ENCODE data around the gene PPP2R5C.
"Not testable (repeated sequence)": the region's sequence is repeated elsewhere in the genome, so short reads cannot be mapped to it uniquely, and the experiment has no call there.

Gene PPP2R5C

DNA sequence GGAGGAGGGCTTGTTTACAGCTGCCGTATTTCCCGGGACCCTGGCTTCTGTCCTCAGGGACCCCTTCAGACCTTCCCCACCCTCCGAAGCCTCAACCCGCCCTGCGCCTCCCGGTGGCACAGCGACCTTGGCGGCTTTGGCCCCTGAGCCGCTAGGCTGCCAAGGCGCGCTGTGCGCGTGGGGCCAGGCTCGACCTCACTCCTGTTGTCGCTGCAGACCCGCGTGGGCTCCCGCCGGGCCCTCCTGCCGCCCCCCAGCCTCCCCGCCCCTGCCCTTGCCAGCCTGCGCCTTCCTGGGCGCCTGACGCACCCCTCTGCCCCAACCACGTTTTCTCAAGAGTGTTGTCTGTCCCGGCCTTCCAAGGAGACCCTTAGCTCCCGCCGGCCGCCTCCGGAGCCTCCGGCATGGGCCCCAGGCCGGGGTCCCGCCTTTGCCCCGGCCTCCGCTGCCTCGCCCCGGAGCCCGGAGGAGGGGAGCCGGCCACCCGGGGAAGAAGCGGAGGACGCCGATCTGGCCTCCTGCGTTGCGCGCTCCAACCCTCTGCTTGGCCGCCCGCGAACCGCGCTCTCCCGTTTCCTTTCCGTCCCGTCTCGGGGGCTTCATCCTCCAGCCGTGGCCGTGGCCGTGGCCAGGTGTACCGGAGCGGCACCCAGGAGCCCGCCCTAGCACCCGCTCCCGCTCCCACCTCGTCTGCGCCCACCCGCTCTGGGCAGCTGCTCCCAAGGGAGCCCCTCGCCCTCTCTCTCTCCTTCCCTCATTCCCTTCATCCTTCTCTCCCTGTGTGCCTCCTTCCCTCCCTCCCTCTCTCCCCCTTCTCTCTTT lies 19.9 kb downstream of the PPP2R5C start:
- DNase-seq (ENCODE audit: low spot score): no peak

DNA sequence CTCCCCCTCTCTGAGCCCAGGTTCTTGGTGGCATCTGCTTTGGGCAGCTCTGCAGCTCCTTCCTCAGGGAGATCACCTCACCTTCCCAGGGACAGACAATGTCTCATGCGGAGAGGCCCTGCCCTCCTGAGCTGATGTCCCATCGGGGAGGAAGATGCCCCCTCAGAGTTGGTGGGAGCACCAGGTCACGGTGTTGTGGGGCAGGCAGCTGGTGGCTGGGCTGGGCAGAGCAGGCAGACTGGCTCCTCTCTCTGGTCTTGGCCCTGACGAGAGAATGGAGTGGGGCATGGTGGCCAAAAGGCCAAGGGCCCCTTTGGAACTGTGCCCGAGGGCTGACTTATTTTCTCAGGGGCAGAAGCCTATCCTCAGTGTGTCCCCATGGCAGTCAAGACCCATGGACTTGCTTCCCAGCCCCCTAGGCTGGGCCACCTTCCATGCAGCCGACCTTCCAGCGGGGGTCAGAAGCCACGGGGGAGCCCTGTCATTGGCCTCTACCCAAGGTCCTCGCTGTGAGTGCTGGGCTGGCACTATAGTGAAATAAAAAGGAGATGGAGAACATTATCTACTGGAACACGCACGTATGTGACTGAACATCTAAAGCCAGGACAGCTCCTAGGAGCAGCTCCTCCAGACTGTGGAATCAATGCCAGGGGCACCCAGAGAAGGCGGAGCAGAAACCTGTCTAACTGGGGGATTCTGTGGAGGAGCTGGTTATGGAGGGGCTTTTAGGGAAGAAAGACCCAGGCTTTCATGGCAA lies 21.9 kb downstream of the PPP2R5C start:
- no peak for DNase-seq (ENCODE audit: low spot score)

DNA sequence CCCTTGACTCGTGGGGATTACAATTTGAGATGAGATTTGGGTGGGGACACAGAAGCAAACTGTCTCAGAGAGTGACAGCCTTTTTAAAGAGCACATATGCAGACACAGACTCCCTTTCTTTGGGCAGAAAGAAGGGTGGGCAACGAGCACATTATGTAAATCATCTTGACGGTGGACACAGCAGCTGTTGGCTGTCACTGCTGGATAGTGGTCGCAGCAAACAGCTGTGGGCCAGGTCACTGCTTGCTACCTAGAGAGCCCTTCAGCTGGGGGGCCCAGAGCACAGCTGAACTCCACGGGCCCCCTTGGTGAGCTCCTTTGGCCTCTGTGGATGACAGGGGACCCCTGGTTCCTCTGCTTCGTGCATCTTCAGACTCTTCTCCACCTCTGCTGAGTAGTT lies 23.1 kb downstream of the PPP2R5C start:
- no peak for DNase-seq (ENCODE audit: low spot score)

DNA sequence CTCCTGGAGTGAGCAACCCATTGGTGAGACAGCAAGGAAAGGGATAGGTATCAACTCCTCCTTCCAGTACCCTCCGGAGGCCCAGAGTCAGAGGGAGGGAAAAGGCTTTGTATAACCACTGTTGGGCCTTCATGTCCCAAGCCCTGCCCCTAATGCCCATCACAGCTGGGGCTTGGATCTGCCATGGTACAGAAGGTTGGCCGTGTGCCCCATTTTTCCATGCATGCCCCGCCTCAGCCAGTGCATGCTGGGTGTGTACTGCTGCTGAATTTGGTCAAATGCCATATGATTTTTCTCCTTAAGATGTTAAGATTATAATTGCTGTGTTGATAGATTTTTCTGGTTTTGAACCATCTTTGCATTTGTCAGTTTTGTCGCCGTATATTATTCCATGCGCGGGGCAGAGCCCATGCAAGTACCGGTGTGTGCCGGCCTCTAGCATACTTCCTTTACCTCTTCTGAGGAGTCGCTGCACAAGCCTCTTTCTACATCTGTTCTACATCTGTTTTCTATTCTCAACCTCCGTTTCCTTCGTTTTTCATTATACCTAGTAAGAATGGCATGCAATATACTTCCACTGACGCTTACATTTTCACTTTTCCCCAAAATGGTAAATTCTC lies 26.6 kb downstream of the PPP2R5C start:
- DNase-seq (ENCODE audit: low spot score): no peak

DNA sequence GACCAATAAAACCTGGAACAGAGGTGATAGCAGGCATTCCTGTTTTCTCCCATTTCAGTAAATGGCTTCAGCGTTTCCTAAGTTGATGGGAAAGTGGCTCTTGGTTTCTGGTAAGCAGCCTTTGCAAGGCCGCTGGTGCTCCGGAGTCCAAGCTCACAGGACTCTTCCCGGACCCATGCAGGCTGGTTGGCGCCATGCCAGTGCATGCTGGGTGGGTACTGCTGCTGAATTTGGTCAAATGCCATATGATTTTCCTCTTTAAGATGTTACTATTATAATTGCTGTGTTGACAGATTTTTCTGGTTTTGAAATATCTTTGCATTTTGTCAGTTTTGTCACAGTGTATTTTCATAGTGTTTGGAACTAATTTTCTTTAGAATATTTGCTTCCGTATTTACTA lies 27.7 kb downstream of the PPP2R5C start:
- no peak for DNase-seq (ENCODE audit: low spot score)

DNA sequence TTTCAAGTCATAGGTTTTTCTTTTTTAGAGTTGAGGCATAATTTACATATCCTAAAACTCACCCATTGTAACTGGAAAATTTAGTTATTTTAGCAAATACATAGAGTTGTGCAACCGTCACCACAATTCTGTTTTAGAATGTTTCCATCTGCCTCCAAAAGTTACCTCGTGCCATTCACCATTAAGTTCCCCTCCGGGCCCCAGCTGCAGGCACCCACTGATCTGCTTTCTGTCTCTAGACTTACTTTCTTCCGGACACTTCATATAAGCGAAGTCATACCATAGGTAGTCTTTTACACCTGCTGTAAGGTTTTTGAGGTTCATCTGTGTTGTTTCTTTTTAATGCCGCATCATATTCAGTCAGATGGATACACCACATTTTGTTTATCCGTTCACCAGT lies 28.7 kb downstream of the PPP2R5C start:
- no peak for DNase-seq (ENCODE audit: low spot score)

DNA sequence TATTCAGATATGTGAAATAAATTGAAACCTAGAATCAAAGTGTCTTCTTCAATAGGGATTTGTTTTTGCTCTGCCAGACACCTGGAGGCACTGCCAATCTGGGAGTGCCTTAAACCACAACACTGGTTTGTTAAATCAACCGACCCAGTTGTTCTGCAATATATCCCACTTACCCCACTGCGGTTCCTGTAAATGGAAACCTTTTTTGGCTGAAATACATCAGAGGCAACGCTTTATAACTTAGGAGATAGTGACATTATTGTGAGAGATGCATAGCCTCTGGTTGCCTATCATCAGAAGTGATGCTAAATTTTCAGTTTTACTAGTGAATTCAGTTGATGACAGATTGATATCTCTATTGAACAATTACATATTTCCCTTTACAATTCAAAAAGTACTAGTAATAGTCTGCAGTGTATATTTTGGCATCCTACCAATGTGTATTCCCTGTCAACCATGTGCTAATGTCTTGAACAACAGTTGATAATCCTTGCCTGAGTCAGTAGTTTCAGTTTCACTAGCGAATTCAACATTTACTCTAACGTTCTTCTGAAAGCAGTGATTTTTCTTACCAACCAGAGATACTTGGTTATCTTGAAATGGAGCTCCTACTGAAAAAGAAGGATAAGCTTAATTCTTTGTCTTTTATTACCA lies 30.5 kb downstream of the PPP2R5C start:
- DNase-seq (ENCODE audit: low spot score): no peak

DNA sequence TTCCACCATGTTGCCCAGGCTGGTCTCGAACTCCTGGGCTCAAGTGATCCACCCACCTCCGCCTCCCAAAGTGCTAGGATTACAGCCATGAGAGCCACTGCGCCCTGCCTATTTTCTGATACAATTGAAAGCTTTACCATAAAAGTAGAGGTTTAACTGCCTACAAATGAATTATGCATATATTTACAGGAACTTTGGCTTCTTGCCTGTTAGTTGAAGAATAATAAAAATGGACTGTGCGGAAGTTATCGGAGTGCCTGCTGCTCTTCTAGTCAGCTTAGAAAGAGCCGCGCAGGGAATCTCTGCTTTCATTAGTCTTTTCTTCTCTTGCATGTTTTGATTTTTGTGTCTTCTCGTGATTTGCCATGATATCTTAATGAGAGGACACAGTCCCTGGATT lies 34.5 kb downstream of the PPP2R5C start:
- no peak for DNase-seq (ENCODE audit: low spot score)

DNA sequence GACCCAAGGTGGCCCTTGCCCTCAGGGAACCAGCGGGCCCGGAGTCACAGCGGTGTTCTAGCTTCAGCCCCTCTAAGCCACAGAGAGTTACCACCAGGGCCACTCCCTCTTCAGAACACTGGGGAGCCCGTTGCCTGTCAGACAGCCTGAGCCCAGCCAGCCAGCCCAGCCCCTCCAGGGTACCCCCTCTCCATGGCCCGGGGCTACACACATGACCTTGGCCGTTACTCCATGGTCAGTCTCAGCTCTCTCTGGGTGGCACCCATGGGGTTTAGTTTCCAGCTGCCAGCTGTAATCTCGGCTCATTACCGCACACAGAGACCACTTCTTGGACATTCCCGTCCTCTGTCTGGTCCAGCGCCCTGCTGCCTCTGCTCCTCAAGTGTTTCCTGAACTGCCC lies 35.0 kb downstream of the PPP2R5C start:
- no peak for DNase-seq (ENCODE audit: low spot score)

DNA sequence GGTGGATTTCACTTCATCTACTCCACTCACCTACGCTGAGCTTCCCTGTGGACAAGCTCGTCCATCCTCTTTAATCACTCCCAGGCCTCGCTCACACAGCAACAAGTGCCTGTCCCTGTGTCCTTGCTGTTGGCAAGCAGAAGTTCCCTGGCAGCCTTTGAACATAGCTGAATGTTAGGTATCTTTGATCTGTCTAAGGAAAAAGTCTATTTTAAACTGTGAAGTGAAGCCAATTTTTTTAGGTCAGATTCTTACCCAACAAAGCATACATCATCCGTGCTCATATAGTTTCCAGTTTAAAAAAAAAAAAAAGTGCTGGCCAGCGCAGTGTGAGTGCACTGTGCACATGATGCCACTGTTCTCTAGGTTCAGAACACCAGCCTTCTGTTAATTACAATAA lies 36.3 kb downstream of the PPP2R5C start:
- DNase-seq (ENCODE audit: low spot score): no peak

DNA sequence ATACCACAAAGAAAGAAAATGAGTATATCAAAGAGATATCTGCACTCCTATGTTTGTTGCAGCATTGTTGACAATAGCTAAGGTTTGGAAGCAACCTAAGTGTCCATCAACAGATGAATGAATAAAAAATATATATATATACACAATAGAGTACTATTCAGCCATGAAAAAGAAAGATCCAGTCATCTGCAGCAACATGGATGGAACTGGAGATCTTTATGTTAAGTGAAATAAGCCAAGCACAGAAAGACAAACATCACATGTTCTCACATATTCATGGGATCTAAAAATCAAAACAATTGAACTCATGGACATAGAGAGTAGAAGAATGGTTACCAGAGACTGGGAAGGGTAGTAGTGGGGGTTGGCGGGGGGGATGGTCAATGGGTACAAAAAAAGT lies 42.9 kb downstream of the PPP2R5C start:
- not testable (repeated sequence) for DNase-seq (ENCODE audit: low spot score)

DNA sequence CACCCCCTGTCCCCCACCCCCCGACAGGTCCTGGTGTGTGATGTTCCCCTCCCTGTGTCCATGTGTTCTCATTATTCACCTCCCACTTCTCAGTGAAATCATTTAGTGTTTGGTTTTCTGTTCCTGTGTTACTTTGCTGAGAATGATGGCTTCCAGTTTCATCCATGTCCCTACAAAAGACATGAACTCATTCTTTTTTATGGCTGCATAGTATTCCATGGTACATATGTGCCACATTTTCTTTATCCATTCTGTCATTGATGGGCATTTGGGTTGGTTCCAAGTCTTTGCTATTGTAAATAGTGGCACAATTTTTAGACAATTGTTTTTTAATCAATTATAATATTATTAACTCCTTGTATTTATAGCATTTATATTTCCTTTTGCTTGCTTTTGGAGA lies 44.7 kb downstream of the PPP2R5C start:
- DNase-seq (ENCODE audit: low spot score): not testable (repeated sequence)

DNA sequence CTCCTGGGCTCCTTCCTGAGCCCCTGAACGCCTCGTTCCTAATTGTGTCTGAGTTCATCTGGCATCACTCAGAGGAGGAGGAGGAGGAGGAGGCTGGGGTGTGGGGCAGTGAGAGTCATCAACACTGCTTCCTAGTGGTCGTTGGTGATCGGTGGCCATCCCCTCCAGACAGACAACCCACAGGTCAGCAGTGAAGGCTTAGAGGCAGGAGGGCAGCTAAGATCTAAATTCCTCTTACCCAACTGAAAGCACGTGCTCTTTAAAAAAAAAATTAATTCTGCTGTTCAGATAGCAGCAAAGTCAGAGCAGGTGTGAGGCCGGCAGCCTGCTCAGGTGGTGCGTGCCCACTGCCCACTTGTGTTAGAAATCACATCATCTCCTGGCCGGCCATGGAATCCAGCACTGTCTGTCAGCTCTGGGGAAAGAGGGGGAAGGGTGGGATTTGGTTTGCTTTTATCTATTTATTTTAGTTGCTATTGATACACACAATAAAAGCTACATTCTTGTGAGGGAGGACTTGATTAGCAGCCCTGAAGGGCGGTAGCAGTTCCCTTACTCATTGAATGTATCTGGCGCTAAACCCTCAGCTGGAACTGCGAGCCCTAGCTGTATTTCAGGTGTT lies 46.6 kb downstream of the PPP2R5C start:
- no peak for DNase-seq (ENCODE audit: low spot score)

DNA sequence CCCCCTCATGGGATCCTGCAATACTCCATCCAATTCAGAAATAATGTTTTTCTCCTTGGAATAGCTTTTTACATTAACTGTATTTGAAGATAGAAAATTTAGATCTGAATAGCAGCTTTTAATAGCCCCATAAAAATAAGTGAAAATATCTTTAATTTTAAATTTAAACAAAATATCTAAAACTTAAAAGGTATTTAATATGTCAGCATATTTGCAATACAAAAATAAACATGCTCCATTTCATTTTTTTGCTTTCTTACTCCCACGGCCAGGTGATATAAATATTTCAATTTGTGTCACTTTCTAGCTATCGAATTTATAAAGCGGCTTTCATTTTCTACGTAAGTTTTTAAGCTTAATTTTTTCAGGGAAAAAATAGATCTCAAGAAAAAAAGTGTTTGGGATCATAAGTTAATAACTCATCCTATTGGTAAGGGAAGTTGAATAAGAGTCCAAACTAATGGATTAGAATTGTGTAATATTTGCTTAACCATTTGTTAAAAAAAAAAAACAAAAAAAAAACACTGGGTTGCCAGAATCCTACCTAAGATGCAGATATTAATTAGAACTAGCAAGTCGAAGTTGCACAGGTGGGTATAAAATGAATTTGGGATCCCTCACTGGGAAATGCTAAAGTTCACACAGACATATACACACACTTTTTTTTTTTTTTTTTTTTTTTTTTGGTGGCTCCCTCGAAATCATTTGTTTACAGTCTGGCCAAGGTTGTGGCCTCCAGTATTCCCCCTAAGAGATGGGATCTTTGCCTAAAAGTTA lies 47.6 kb downstream of the PPP2R5C start:
- DNase-seq (ENCODE audit: low spot score): no peak

DNA sequence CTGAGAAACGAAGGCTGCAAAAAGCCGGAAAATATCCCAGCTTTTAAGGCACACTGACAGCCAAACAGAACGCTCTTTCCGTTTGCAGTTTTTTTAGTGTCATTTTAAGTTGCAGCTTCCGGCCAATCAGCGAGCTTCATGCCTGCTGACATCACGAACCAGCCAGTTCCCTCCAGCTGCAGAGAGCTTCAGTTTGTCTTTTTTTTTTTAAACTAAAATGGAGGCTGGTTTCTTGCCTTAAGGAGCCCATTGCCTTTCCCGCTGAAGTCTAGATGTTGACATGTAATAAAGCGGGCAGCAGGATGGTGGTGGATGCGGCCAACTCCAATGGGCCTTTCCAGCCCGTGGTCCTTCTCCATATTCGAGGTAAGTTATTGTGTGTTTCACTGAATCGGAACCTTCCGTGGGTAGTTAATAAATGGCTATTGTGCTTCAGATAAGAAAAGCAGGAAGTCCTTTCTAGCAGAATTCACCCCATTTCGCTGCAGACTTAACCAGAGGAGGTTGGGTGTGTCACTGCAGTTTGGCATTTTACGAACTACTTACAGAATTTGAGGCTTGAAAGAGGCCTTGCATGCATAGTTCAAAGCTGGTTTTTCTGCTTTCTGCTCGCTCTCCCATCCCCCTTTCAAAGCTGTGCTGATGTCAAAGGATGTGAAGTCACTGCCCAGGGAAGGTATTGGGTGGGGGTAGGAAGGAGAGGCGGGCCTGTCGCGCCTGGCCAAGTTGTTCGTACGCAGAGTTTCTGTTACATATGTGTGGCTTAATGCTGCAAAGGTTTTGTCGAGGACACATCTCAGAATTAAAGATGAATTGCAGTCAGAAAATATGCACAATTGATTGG lies 48.4 kb downstream of the PPP2R5C start:
- DNase-seq (ENCODE audit: low spot score): peak; percentile 91

DNA sequence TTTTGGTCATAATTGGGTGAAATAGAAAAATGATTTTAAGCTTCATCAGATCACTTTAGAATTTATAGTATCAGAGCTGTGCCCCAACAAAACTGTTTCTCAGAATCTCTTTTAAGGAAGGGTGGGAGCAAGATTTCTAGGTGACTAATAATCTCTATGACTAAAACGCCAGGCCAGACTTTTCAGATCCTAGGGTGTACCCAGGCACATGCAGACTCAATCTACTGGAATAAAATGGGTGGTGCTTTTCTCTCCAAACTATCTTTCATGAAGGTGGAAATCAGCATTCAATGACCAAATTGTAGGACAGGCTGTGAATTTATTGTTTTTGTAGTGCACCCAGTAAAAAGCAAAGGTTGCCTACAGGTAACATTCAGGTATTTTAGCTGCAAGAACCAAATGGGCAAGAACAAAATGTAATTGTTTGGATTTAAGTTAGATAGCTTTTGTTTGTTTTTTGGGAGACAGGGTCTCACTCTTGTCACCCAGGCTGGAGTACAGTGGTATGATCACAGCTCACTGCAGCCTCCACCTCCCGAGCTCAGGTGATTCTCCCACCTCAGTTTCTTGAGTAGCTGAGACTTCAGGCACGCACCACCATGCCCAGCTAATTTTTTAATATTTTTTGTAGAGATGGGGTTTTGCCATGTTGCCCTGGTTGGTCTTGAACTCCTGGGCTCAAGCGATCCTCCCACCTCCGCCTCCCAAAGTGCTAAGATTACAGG lies 49.5 kb downstream of the PPP2R5C start:
- DNase-seq (ENCODE audit: low spot score): peak; percentile 59

DNA sequence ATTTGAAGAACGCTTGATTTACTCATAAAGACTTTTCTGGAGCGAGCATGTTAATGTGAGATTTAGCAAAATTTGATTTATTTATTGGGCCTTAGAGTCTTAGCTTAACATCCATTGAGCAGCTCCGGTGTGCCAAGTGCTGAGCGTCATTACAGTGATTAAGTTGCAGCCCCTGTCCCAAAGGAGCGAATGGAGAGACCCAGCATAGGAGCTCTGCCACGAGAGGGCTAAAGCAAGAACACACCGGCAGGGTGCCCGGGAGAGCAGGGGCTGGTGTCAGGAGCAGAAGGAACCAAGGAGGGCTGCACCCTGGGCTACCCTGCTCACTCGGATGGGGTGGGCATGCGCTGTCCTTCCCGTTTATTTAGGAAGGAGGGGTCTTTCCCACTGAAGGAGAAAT lies 50.6 kb downstream of the PPP2R5C start:
- no peak for DNase-seq (ENCODE audit: low spot score)

DNA sequence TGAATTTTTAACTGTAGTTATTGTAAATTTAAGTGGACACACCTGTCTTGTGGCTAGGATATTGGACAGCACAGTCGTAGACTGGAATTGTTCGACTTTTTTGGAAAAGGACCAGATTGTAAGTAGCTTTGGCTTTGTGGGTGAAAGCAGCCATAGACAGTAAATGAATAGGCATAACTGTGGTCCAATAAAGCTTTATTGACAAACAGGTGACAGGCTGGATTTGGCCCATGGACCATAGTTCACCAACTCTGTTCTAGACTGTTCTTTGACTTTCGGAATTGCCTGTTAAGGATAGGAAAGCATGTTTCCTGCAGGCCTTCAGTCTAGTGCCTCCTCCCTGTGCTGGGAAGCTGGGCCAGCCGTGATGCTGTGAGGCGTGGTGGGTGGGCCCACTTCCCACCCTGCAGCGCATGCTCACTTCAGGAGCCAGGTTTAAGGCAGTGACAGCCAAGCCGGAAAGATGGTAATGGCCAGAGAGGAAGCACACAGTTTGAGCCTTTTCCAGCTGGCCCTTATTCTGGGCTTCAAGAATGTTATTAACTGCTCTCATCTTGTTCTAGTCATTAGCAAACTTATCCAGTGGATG lies 51.8 kb downstream of the PPP2R5C start:
- no peak for DNase-seq (ENCODE audit: low spot score)

DNA sequence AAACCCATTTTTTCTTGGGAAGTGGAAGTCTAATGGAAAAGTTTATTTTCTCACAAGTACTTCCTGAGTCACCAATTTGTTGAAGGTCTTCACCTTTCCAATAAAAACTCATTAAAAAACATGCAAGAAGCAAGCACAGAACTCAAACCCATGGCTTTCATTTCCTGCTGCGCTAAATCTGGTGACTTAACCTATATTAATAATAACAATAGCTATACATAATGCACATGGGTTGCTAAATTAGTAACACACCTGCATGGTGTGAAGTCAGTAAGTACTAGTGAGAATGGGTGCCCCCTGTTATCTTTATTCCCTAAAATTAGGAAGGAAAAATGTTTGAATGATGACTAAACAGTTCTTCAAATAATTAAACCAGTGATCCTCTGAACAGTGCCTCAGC lies 52.3 kb downstream of the PPP2R5C start:
- DNase-seq (ENCODE audit: low spot score): no peak

Measured in hematopoietic multipotent progenitor cell treated with erythropoietin and hydrocortisone succinate and interleukin-3 and kit ligand, for 17 days (in vitro differentiated cells).